ENCODE data around the gene PLS1. TPM values are rescaled to one million over a fixed set of nuclear protein-coding genes. Genes with fewer than 3 reads are reported as not detected.
"Not testable (repeated sequence)": the region's sequence is repeated elsewhere in the genome, so short reads cannot be mapped to it uniquely, and the experiment has no call there.

Gene PLS1
- total RNA-seq, 1 experiment from 2014 or later = 38.8 TPM

DNA sequence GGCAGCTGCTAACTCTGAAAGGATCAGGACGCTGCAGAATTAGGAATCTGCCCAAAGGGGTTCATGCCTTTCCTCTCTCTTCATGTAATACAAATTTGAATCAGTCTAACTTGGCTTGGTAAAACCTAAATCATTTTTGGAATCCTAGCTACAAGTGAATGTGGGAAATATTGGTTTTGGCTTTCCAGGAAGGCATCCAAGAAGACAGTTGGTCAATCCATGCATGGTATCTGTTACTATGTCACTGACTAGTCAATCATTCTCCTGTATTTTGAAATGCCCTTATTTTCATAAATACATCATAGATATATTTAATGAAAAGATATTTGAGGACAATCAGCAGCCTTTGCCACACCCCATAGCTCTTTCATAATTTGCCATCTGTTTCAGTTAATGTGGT, 7.5 kb upstream of the PLS1 start:
- ChIA-PET RAD21 (ENCODE audit: low non-redundant PET in 1 of 2, low total read pairs in 2 of 2, uncharacterized antibody in 2 of 2, unreplicated experiment in 2 of 2) (no interaction called here), CTCF (interaction anchor here (2.1 to 2.6 kb wide), 2 partner anchors 92 to 240 kb away, joined by 4 to 16 read pairs; no protein-coding TSS in a partner anchor), POLR2A (no interaction called here)
- intact Hi-C loops (cut with micrococcal nuclease) = loop anchor here (5.0 kb wide), 1 partner anchor 339 kb away; no protein-coding TSS in a partner anchor
- Histone ChIP-seq H3K79me2 (ENCODE audit: insufficient read depth, low read length) (no peaks in the 10 kb centered on the region), H2AFZ (ENCODE audit: low read depth, low read length, poor library complexity, severe bottlenecking) (no peak overlapping the region), H3K4me1 (ENCODE audit: control insufficient read depth in 1 of 2, insufficient read depth in 2 of 2, low read length in 2 of 2) (peaks cover 0 to 9% of the 10 kb centered on the region in 2 experiments; a peak in 2 of 4 replicates), H3K9me3 (ENCODE audit: control insufficient read depth in 1 of 2, insufficient read depth in 1 of 2, low read depth in 1 of 2, low read length in 2 of 2) (no peaks in the 10 kb centered on the region), H4K20me1 (ENCODE audit: insufficient read depth) (no peaks in the 10 kb centered on the region), H3K9ac (ENCODE audit: low read length) (no peak overlapping the region), H3K9me2 (ENCODE audit: insufficient read depth) (no peaks in the 10 kb centered on the region), H3K27ac (ENCODE audit: low read depth, low read length) (no peak overlapping the region), H3K27me3 (ENCODE audit: insufficient read depth, low read length) (no peaks in the 10 kb centered on the region), H3K4me2 (ENCODE audit: low read length) (no peak overlapping the region), H3K36me3 (ENCODE audit: control insufficient read depth in 1 of 2, insufficient read depth in 2 of 2, low read length in 2 of 2) (no peaks in the 10 kb centered on the region), H3K4me3 (replicated peaks in 1 of 2; ENCODE audit: low read depth in 1 of 2, low read length in 2 of 2) (no peak overlapping the region)
- ATAC-seq (no peak), DNase-seq (ENCODE audit: low read depth, low spot score) (no peak)
- no peak for TF ChIP-seq SIN3A (IDR thresholded peaks at IDR 0.05; ENCODE audit: low read depth)
- no peak for TF ChIP-seq FOSL1 (IDR thresholded peaks at IDR 0.05; ENCODE audit: low read depth)
- TF ChIP-seq JUND (IDR thresholded peaks at IDR 0.05) = no peak
- TF ChIP-seq, protein P1, sequence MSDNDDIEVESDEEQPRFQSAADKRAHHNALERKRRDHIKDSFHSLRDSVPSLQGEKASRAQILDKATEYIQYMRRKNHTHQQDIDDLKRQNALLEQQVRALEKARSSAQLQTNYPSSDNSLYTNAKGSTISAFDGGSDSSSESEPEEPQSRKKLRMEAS (IDR thresholded peaks at IDR 0.05) = no peak
- no peak for TF ChIP-seq CBX3 (IDR thresholded peaks at IDR 0.05; ENCODE audit: low read depth)
- no peak for TF ChIP-seq ZNF274 (IDR thresholded peaks at IDR 0.05; ENCODE audit: low read depth, low read length)
- TF ChIP-seq, protein P2, sequence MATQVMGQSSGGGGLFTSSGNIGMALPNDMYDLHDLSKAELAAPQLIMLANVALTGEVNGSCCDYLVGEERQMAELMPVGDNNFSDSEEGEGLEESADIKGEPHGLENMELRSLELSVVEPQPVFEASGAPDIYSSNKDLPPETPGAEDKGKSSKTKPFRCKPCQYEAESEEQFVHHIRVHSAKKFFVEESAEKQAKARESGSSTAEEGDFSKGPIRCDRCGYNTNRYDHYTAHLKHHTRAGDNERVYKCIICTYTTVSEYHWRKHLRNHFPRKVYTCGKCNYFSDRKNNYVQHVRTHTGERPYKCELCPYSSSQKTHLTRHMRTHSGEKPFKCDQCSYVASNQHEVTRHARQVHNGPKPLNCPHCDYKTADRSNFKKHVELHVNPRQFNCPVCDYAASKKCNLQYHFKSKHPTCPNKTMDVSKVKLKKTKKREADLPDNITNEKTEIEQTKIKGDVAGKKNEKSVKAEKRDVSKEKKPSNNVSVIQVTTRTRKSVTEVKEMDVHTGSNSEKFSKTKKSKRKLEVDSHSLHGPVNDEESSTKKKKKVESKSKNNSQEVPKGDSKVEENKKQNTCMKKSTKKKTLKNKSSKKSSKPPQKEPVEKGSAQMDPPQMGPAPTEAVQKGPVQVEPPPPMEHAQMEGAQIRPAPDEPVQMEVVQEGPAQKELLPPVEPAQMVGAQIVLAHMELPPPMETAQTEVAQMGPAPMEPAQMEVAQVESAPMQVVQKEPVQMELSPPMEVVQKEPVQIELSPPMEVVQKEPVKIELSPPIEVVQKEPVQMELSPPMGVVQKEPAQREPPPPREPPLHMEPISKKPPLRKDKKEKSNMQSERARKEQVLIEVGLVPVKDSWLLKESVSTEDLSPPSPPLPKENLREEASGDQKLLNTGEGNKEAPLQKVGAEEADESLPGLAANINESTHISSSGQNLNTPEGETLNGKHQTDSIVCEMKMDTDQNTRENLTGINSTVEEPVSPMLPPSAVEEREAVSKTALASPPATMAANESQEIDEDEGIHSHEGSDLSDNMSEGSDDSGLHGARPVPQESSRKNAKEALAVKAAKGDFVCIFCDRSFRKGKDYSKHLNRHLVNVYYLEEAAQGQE (IDR thresholded peaks at IDR 0.05; ENCODE audit: low read depth) = no peak
- TF ChIP-seq POLR2AphosphoS5 (IDR thresholded peaks at IDR 0.05; ENCODE audit: low read depth, low read length) = no peak
- TF ChIP-seq, protein P3, sequence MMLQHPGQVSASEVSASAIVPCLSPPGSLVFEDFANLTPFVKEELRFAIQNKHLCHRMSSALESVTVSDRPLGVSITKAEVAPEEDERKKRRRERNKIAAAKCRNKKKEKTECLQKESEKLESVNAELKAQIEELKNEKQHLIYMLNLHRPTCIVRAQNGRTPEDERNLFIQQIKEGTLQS (IDR thresholded peaks at IDR 0.05) = no peak
- TF ChIP-seq EGR1 (IDR thresholded peaks at IDR 0.05; ENCODE audit: low read depth) = no peak
- TF ChIP-seq YY1 (IDR thresholded peaks at IDR 0.05; ENCODE audit: extremely low read depth, insufficient replicate concordance, low read depth, low read length) = no peak
- TF ChIP-seq, protein P4, sequence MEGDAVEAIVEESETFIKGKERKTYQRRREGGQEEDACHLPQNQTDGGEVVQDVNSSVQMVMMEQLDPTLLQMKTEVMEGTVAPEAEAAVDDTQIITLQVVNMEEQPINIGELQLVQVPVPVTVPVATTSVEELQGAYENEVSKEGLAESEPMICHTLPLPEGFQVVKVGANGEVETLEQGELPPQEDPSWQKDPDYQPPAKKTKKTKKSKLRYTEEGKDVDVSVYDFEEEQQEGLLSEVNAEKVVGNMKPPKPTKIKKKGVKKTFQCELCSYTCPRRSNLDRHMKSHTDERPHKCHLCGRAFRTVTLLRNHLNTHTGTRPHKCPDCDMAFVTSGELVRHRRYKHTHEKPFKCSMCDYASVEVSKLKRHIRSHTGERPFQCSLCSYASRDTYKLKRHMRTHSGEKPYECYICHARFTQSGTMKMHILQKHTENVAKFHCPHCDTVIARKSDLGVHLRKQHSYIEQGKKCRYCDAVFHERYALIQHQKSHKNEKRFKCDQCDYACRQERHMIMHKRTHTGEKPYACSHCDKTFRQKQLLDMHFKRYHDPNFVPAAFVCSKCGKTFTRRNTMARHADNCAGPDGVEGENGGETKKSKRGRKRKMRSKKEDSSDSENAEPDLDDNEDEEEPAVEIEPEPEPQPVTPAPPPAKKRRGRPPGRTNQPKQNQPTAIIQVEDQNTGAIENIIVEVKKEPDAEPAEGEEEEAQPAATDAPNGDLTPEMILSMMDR (IDR thresholded peaks at IDR 0.05 in 2 of 3, conservative IDR thresholded peaks at IDR 0.05 in 1 of 3; ENCODE audit: borderline replicate concordance in 1 of 3, insufficient read depth in 1 of 3, low read depth in 2 of 3, low read length in 2 of 3) = no peak
- TF ChIP-seq SRF (IDR thresholded peaks at IDR 0.05; ENCODE audit: low read depth) = no peak
- BruUV-seq (replicated peaks) = no TSS peak

DNA sequence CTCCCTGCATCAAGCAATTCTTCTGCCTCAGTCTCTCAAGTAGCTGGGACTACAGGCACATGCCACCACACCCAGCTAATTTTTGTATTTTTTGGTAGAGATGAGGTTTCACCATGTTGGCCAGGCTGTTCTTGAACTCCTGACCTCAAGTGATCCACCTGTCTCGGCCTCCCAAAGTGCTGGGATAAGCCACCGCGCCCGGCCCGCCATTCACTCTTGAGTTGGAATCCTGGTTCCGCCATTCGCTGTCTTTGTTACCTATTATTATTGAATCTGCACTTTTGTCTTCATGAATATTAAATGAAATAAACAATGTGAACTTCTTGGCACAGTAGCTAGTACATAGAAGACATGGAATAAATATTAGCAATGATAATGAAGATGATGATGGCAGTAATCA, 3.9 kb upstream of the PLS1 start:
- H3K4me3 ChIP-seq (replicated peaks in 1 of 2; ENCODE audit: low read depth in 1 of 2, low read length in 2 of 2); H3K27me3 ChIP-seq (ENCODE audit: insufficient read depth, low read length); RAD21 ChIA-PET (ENCODE audit: low non-redundant PET in 1 of 2, low total read pairs in 2 of 2, uncharacterized antibody in 2 of 2, unreplicated experiment in 2 of 2); H3K9me2 ChIP-seq (ENCODE audit: insufficient read depth); intact Hi-C loops (cut with micrococcal nuclease); H3K4me2 ChIP-seq (ENCODE audit: low read length); POLR2A ChIA-PET; H3K9ac ChIP-seq (ENCODE audit: low read length); H3K36me3 ChIP-seq (ENCODE audit: control insufficient read depth in 1 of 2, insufficient read depth in 2 of 2, low read length in 2 of 2); H4K20me1 ChIP-seq (ENCODE audit: insufficient read depth); DNase-seq (ENCODE audit: low read depth, low spot score); H2AFZ ChIP-seq (ENCODE audit: low read depth, low read length, poor library complexity, severe bottlenecking); CTCF ChIA-PET; ATAC-seq; H3K79me2 ChIP-seq (ENCODE audit: insufficient read depth, low read length); H3K9me3 ChIP-seq (ENCODE audit: control insufficient read depth in 1 of 2, insufficient read depth in 1 of 2, low read depth in 1 of 2, low read length in 2 of 2); BruUV-seq (replicated peaks); H3K27ac ChIP-seq (ENCODE audit: low read depth, low read length): not testable (repeated sequence)
- H3K4me1 ChIP-seq (ENCODE audit: control insufficient read depth in 1 of 2, insufficient read depth in 2 of 2, low read length in 2 of 2) = peaks cover 10 to 17% of the 10 kb centered on the region in 2 experiments

Data from HCT116 (cell line).